ENCODE data around the gene TP53I11. TPM values are rescaled to one million over a fixed set of nuclear protein-coding genes. Genes with fewer than 3 reads are reported as not detected.

TP53I11 gene
- total and polyA plus RNA-seq, 12 donors = 22.8 to 89.4 (median 32.7) TPM

DNA sequence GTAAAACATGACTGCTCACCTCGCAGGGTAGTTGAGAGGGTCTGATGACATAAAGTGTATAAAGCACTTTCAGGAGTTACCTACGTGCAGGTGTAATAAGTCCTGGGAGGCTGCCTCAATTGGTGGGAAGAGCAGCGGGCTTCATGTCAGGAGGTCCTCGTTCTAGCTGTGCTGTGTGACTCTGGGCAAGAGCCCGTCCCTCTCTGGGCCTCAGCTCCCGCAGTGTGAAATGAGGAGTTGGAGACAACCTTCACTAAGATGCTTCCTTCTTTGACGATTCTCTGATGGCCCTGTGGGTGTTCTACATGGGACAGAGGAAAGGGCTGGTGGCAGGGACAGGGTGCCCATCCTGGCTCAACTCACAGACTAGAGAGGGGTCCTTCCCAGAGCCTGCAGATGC, 57.8 kb downstream of the TP53I11 start:
- Histone ChIP-seq H3K9me3 (no peaks in the 10 kb centered on the region), H3K4me1 (peaks cover 0 to 50% (median 21%) of the 10 kb centered on the region in 9 donors), H3K4me3 (no peak overlapping the region), H3K27ac (peak overlapping the region in 7 of 10 donors; percentile 17 to 68 (median 49)), H3K36me3 (peaks cover 0 to 8% (median 0%) of the 10 kb centered on the region in 9 donors), H3K27me3 (no peaks in the 10 kb centered on the region)
- intact Hi-C loops (cut with DNase I) = loop anchor here in 9 of 10 donors (1.0 to 10.0 kb wide), 8 partner anchors 108 to 271 kb away; partner anchors contain the start of gene TSPAN18 (in 2 of the 9)
- ATAC-seq (peak in 2 of 8 donors; percentile 4 to 8), DNase-seq (no peak)
- TF ChIP-seq, protein P1, sequence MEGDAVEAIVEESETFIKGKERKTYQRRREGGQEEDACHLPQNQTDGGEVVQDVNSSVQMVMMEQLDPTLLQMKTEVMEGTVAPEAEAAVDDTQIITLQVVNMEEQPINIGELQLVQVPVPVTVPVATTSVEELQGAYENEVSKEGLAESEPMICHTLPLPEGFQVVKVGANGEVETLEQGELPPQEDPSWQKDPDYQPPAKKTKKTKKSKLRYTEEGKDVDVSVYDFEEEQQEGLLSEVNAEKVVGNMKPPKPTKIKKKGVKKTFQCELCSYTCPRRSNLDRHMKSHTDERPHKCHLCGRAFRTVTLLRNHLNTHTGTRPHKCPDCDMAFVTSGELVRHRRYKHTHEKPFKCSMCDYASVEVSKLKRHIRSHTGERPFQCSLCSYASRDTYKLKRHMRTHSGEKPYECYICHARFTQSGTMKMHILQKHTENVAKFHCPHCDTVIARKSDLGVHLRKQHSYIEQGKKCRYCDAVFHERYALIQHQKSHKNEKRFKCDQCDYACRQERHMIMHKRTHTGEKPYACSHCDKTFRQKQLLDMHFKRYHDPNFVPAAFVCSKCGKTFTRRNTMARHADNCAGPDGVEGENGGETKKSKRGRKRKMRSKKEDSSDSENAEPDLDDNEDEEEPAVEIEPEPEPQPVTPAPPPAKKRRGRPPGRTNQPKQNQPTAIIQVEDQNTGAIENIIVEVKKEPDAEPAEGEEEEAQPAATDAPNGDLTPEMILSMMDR (IDR thresholded peaks at IDR 0.05) = no peak
- 89 to 96% methylated on average over 7 of the region's 7 CpGs for WGBS, 2 donors

DNA sequence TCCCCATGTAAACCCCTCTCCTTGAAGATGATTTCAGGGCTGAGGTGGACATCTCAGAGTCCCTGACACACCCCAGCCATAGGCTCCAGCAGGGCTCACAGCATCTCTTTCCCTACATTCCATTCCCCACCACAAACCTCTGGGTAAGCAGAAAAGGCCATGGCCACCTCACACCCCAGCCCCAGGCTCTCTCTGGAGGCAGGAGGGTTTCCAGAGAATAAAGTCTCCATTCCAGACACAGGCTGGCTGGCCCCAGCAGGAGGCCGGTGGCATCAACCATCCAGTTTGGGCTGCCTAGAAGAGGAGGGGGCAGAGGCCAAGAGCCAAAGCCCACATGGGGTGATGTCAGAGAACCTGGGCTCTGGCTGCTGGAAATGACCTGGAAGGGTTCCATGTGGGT, 61.4 kb downstream of the TP53I11 start:
- TF ChIP-seq, protein P1 (IDR thresholded peaks at IDR 0.05) = no peak
- no peak overlapping the region for H3K4me3 ChIP-seq
- H3K9me3 ChIP-seq = no peaks in the 10 kb centered on the region
- no peaks in the 10 kb centered on the region for H3K27me3 ChIP-seq
- ATAC-seq (peak in 1 of 8 donors; percentile 29), DNase-seq (no peak)
- peaks cover 0 to 78% (median 43%) of the 10 kb centered on the region in 9 donors for H3K4me1 ChIP-seq
- WGBS, 2 donors = 79 to 81% methylated on average over 1 of the region's 1 CpG
- H3K27ac ChIP-seq = peak overlapping the region in 1 of 10 donors; percentile 4
- intact Hi-C loops (cut with DNase I) = no loop called here
- H3K36me3 ChIP-seq = peaks cover 0 to under 1% (median 0%) of the 10 kb centered on the region in 9 donors

DNA sequence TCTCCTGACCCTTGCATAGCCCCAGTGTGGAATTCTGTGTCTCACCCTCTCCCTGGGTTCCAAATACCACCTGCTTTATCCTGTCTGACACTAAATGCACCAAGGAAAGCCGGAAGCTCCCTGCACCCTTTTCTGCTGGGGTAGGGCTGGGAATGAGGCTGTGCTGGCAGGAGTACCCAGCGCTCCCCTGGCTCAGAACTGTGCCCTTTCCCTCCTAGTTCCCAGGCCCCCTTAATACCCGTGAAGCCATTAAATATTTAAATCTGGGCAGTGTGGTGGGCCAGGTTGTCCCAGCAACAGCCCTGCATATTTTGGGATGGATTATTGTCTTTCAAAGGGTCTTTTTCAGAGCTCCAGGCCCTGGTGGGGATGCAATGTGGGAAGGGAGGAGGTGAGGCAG, 63.0 kb downstream of the TP53I11 start:
- WGBS, 2 donors = 88% methylated on average over 3 of the region's 3 CpGs
- Histone ChIP-seq H3K4me3 (no peak overlapping the region), H3K9me3 (no peaks in the 10 kb centered on the region), H3K4me1 (peaks cover 0 to 67% (median 30%) of the 10 kb centered on the region in 9 donors), H3K36me3 (peaks cover 0 to 7% (median 0%) of the 10 kb centered on the region in 9 donors), H3K27ac (no peak overlapping the region), H3K27me3 (no peaks in the 10 kb centered on the region)
- no peak for DNase-seq
- no peak for ATAC-seq
- TF ChIP-seq, protein P1 (IDR thresholded peaks at IDR 0.05) = no peak
- intact Hi-C loops (cut with DNase I) = no loop called here

DNA sequence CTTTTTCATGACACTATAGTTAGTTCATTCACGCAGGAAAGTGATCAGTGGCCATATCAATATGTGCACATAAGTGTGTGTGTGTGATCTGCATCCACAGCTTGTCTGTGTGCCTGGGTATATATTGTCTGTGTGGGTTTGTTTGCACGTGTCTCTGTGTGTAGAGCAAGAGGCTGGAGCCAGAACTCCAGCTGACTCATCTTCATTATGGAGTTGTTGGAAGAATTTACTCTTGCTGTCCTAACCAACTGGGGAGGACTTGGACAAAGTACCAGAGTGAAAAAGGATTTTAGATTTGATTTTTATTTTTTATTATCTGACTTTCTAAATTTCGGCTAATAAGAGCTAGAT, 63.9 kb downstream of the TP53I11 start:
- WGBS, 2 donors = 58 to 62% methylated on average over 3 of the region's 3 CpGs
- Histone ChIP-seq H3K27me3 (no peaks in the 10 kb centered on the region), H3K4me1 (peaks cover 0 to 59% (median 28%) of the 10 kb centered on the region in 9 donors), H3K9me3 (no peaks in the 10 kb centered on the region), H3K36me3 (peaks cover 0 to 8% (median 0%) of the 10 kb centered on the region in 9 donors), H3K27ac (peak overlapping the region in 1 of 10 donors; percentile 11), H3K4me3 (no peak overlapping the region)
- ATAC-seq = peak in 1 of 8 donors; percentile 21
- intact Hi-C loops (cut with DNase I) = no loop called here
- DNase-seq = no peak
- TF ChIP-seq, protein P1 (IDR thresholded peaks at IDR 0.05) = no peak
